ENCODE measurements around the gene CDK14. TPM values are rescaled to one million over a fixed set of nuclear protein-coding genes. Genes with fewer than 3 reads are reported as not detected.

Gene CDK14
- total and polyA plus RNA-seq, 2 donors (not counting 1 experiment from before 2014, with no cell fraction given) = 42.1 to 167 TPM

GRCh38 chr7:90984692-90985091 is 388.6 kb downstream of the CDK14 start:
- TF ChIP-seq EZH2 (IDR thresholded peaks at IDR 0.05; ENCODE audit: borderline replicate concordance, insufficient read depth, low read depth, low read length, poor library complexity, severe bottlenecking) = no peak
- TF ChIP-seq, protein P1, sequence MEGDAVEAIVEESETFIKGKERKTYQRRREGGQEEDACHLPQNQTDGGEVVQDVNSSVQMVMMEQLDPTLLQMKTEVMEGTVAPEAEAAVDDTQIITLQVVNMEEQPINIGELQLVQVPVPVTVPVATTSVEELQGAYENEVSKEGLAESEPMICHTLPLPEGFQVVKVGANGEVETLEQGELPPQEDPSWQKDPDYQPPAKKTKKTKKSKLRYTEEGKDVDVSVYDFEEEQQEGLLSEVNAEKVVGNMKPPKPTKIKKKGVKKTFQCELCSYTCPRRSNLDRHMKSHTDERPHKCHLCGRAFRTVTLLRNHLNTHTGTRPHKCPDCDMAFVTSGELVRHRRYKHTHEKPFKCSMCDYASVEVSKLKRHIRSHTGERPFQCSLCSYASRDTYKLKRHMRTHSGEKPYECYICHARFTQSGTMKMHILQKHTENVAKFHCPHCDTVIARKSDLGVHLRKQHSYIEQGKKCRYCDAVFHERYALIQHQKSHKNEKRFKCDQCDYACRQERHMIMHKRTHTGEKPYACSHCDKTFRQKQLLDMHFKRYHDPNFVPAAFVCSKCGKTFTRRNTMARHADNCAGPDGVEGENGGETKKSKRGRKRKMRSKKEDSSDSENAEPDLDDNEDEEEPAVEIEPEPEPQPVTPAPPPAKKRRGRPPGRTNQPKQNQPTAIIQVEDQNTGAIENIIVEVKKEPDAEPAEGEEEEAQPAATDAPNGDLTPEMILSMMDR (IDR thresholded peaks at IDR 0.05) = no peak
- Mint-ChIP-seq H3K4me3 (no peak overlapping the region), H3K27ac (no peak overlapping the region), H3K27me3 (no peaks in the 10 kb centered on the region), H3K4me1 (peaks cover 8% of the 10 kb centered on the region), H3K9me3 (ENCODE audit: insufficient read depth) (peaks cover 10% of the 10 kb centered on the region)
- Histone ChIP-seq H4K20me1 (ENCODE audit: control insufficient read depth, insufficient read depth, low read length, poor library complexity, severe bottlenecking) (no peaks in the 10 kb centered on the region), H3K27me3 (replicated peaks in 1 of 4; ENCODE audit: control extremely low read depth in 1 of 4, control insufficient read depth in 3 of 4, insufficient read depth in 4 of 4, low read length in 3 of 4) (no peaks in the 10 kb centered on the region), H3K9me3 (ENCODE audit: control extremely low read depth in 1 of 3, control insufficient read depth in 2 of 3, insufficient read depth in 1 of 3, low read length in 2 of 3) (peaks cover 2 to 16% (median 9%) of the 10 kb centered on the region in 3 donors), H3K27ac (ENCODE audit: low read length in 2 of 2) (no peak overlapping the region), H3K36me3 (replicated peaks in 1 of 2; ENCODE audit: control extremely low read depth in 1 of 2, control insufficient read depth in 1 of 2, extremely low read depth in 1 of 2, insufficient read depth in 2 of 2, low read length in 1 of 2) (peaks cover 0 to 20% of the 10 kb centered on the region in 2 experiments), H2AFZ (ENCODE audit: insufficient read depth, low read depth, low read length, poor library complexity, severe bottlenecking) (no peak overlapping the region), H3K9ac (ENCODE audit: low read length) (no peak overlapping the region), H3K4me2 (replicated peaks; ENCODE audit: low read depth, low read length, poor library complexity, severe bottlenecking) (no peak overlapping the region), H3K4me3 (ENCODE audit: control extremely low read depth in 1 of 5, extremely low read depth in 1 of 5, insufficient read depth in 1 of 5, low read depth in 2 of 5, low read length in 4 of 5) (no peak overlapping the region), H3K79me2 (ENCODE audit: control insufficient read depth, insufficient read depth, low read length) (no peaks in the 10 kb centered on the region), H3K4me1 (ENCODE audit: control insufficient read depth in 2 of 2, insufficient read depth in 2 of 2, low read length in 2 of 2) (no peaks in the 10 kb centered on the region)
- ATAC-seq (ENCODE audit: low read depth) (no peak), DNase-seq (no peak)
- ChIA-PET POLR2A (no interaction called here), CTCF (interaction anchor here (1.1 kb wide), 1 partner anchor 55 kb away, joined by 3 read pairs; no protein-coding TSS in a partner anchor)
- WGBS (ENCODE audit: insufficient coverage) = no CpG with 5 or more reads among the region's 1 CpG
- intact Hi-C loops (cut with micrococcal nuclease) = no loop called here

DNA sequence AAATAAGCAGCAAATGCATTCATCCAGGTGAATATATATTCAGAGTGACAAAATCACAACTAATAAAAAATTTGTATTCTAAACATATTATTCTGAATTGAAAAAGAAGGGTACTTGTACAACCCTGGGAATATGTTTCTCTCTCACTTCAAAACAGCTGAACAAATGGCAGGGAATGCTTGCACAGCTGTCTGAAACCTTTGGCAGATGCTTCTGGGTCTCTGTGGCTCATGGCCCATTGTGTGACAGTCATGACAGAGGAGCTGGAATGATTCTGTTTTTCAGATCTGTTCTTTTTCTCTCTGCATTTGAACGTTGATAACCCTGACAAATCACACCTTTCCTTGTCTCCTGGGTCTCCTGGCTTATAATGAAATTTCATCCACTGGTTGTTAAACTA is 392.4 kb downstream of the CDK14 start:
- Histone ChIP-seq H3K27ac (ENCODE audit: low read length in 2 of 2) (no peak overlapping the region), H3K9ac (ENCODE audit: low read length) (no peak overlapping the region), H3K4me1 (ENCODE audit: control insufficient read depth in 2 of 2, insufficient read depth in 2 of 2, low read length in 2 of 2) (no peaks in the 10 kb centered on the region), H3K9me3 (ENCODE audit: control extremely low read depth in 1 of 3, control insufficient read depth in 2 of 3, insufficient read depth in 1 of 3, low read length in 2 of 3) (no peaks in the 10 kb centered on the region), H3K27me3 (replicated peaks in 1 of 4; ENCODE audit: control extremely low read depth in 1 of 4, control insufficient read depth in 3 of 4, insufficient read depth in 4 of 4, low read length in 3 of 4) (no peaks in the 10 kb centered on the region), H4K20me1 (ENCODE audit: control insufficient read depth, insufficient read depth, low read length, poor library complexity, severe bottlenecking) (no peaks in the 10 kb centered on the region), H3K4me2 (replicated peaks; ENCODE audit: low read depth, low read length, poor library complexity, severe bottlenecking) (no peak overlapping the region), H3K36me3 (replicated peaks in 1 of 2; ENCODE audit: control extremely low read depth in 1 of 2, control insufficient read depth in 1 of 2, extremely low read depth in 1 of 2, insufficient read depth in 2 of 2, low read length in 1 of 2) (peaks cover 0 to 34% of the 10 kb centered on the region in 2 experiments), H3K79me2 (ENCODE audit: control insufficient read depth, insufficient read depth, low read length) (no peaks in the 10 kb centered on the region), H3K4me3 (ENCODE audit: control extremely low read depth in 1 of 5, extremely low read depth in 1 of 5, insufficient read depth in 1 of 5, low read depth in 2 of 5, low read length in 4 of 5) (no peak overlapping the region), H2AFZ (ENCODE audit: insufficient read depth, low read depth, low read length, poor library complexity, severe bottlenecking) (no peak overlapping the region)
- ATAC-seq (ENCODE audit: low read depth) = no peak
- no peak for TF ChIP-seq EZH2 (IDR thresholded peaks at IDR 0.05; ENCODE audit: borderline replicate concordance, insufficient read depth, low read depth, low read length, poor library complexity, severe bottlenecking)
- TF ChIP-seq, protein P1 (IDR thresholded peaks at IDR 0.05) = no peak
- Mint-ChIP-seq H3K27me3 (no peaks in the 10 kb centered on the region), H3K9me3 (ENCODE audit: insufficient read depth) (no peaks in the 10 kb centered on the region), H3K4me1 (peaks cover 3% of the 10 kb centered on the region), H3K4me3 (no peak overlapping the region), H3K27ac (no peak overlapping the region)
- DNase-seq = no peak
- WGBS (ENCODE audit: insufficient coverage) = no CpG with 5 or more reads among the region's 1 CpG
- ChIA-PET POLR2A (no interaction called here), CTCF (interaction anchor here (1.2 kb wide), 1 partner anchor 434 kb away, joined by 3 read pairs; no protein-coding TSS in a partner anchor)
- intact Hi-C loops (cut with micrococcal nuclease) = no loop called here
